GM12874 (cell line): ENCODE data around the gene FAM120B.

Experiments used
- TF ChIP-seq, protein P1 (sequence below): IDR thresholded peaks from 2 replicates; pipeline ENCODE4 v1.5.1; 2011; ENCODE audit warnings: low read depth, mild to moderate bottlenecking, control low read depth, low read length, moderate library complexity; ENCODE audit not compliant: insufficient read depth

Gene FAM120B, protein sequence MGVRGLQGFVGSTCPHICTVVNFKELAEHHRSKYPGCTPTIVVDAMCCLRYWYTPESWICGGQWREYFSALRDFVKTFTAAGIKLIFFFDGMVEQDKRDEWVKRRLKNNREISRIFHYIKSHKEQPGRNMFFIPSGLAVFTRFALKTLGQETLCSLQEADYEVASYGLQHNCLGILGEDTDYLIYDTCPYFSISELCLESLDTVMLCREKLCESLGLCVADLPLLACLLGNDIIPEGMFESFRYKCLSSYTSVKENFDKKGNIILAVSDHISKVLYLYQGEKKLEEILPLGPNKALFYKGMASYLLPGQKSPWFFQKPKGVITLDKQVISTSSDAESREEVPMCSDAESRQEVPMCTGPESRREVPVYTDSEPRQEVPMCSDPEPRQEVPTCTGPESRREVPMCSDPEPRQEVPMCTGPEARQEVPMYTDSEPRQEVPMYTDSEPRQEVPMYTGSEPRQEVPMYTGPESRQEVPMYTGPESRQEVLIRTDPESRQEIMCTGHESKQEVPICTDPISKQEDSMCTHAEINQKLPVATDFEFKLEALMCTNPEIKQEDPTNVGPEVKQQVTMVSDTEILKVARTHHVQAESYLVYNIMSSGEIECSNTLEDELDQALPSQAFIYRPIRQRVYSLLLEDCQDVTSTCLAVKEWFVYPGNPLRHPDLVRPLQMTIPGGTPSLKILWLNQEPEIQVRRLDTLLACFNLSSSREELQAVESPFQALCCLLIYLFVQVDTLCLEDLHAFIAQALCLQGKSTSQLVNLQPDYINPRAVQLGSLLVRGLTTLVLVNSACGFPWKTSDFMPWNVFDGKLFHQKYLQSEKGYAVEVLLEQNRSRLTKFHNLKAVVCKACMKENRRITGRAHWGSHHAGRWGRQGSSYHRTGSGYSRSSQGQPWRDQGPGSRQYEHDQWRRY

DNA sequence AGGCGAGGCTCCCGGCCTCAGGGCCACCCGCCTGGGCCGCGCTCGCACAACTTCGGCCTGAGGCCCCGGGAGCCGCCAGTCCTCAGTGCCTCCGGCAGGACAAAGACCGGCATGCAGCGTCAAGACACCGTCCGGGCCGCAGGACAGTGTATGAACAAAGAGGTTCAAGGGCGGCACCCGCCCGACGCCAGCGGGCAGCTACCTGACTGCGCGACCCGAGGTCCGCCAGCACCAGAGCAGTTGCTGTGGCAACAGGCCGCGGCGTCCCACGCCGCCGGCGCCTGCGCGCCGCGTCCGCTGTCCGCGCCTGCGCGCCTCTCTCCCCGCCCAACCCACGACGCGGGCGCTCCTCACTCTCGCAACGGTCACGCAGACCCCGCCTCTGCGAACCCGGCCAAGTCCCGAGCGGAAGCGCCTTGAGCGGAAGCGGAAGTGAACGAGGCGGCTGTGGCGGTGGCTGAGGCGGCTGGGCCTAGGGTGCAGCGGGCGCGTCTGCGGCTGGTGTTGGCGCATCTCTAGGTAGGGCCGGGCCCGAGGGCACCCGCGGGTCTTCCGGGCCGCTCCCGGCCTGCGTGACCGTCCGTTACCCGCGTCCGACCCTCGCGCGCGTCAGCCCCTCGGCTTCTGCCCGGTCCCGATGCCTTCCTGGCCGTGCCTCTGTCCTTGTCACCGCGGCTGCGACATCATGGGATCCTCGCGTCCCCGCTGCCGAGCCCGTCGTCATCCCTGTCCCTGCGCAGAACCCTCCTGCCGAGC lies at the start of gene FAM120B:
FAM120B (plus strand) TSS at position 435 of the 756 bp plus-strand sequence. CDS start 10,633 bp downstream, outside the sequence.
- TF ChIP-seq, protein P1, sequence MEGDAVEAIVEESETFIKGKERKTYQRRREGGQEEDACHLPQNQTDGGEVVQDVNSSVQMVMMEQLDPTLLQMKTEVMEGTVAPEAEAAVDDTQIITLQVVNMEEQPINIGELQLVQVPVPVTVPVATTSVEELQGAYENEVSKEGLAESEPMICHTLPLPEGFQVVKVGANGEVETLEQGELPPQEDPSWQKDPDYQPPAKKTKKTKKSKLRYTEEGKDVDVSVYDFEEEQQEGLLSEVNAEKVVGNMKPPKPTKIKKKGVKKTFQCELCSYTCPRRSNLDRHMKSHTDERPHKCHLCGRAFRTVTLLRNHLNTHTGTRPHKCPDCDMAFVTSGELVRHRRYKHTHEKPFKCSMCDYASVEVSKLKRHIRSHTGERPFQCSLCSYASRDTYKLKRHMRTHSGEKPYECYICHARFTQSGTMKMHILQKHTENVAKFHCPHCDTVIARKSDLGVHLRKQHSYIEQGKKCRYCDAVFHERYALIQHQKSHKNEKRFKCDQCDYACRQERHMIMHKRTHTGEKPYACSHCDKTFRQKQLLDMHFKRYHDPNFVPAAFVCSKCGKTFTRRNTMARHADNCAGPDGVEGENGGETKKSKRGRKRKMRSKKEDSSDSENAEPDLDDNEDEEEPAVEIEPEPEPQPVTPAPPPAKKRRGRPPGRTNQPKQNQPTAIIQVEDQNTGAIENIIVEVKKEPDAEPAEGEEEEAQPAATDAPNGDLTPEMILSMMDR: no peak

DNA sequence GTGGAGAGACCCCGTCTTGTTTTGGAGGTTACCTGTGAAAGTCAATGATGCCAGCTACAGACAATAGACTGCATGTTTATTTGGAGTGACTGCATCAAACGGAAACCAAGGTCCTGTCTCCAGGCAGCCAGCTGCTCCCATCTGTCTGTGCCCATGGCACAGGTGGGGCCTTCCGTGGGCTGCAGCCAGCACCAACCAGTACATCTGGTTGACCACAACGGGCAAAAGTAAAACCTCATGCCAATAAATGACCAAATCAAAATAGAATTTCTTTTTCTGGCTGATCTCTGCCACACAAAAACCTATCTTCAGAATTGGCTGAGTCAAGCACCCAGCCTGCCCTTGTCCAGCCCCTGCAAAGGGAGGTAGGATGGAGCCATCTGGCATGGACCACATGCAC lies 49.2 kb upstream of the FAM120B start:
- TF ChIP-seq, protein P1: no peak

DNA sequence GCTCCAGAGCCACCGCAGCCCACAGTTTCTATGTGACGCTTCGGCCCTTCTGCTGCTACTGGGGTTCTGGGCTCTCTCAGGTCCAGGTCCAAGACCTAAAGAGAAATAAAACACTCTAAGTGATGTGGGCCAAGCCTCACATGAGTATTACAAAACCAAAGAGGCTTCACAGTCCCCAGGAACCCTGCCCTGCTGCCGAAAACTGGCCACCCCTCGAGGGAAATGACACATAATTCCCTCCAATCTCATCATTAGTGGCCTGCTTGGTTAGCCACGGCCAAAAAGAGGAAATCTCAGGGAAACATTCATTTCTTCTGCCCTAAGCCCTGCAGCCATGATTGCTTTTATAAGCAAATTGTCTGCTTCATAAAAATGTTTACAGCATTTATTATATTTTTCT lies 48.2 kb upstream of the FAM120B start:
- TF ChIP-seq, protein P1: no peak

DNA sequence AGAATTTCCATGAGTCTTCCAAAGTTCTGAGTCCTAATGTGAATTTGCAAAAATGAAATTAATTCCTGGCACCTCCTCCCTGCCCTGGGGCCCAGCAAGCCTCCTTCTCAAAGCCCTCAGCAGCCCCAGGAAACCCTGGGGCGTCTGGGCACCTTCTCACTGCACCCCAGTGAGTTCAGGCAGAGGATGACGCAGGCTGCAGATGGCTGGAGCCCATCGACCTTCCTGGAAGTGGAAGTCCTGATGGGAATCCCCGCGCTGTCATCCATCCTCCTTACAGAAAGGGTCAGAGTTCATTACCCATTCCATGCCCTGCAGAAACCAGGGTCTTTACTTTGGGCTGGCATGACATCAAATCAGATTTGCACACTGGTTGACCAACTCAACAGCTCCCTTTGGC lies 47.3 kb upstream of the FAM120B start:
- TF ChIP-seq, protein P1: no peak

DNA sequence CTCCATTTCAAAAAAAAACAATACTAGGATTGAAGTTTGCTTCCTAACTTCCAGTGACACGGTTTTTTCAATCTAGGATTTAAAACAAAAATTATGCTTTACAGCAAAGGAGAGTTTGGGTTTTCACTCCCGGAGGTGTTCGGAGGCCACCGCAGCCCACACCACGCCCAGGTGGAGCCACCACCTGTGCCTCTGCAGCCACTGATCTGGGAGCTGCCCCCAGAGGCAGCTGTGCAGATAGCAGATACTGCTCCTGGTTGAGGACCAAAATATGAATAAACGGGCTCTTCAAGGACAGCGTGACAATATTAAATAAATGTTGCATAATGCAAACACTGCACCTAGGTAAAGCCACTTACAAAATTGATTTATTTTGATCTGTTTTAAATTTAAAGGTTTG lies 45.9 kb upstream of the FAM120B start:
- TF ChIP-seq, protein P1: no peak

DNA sequence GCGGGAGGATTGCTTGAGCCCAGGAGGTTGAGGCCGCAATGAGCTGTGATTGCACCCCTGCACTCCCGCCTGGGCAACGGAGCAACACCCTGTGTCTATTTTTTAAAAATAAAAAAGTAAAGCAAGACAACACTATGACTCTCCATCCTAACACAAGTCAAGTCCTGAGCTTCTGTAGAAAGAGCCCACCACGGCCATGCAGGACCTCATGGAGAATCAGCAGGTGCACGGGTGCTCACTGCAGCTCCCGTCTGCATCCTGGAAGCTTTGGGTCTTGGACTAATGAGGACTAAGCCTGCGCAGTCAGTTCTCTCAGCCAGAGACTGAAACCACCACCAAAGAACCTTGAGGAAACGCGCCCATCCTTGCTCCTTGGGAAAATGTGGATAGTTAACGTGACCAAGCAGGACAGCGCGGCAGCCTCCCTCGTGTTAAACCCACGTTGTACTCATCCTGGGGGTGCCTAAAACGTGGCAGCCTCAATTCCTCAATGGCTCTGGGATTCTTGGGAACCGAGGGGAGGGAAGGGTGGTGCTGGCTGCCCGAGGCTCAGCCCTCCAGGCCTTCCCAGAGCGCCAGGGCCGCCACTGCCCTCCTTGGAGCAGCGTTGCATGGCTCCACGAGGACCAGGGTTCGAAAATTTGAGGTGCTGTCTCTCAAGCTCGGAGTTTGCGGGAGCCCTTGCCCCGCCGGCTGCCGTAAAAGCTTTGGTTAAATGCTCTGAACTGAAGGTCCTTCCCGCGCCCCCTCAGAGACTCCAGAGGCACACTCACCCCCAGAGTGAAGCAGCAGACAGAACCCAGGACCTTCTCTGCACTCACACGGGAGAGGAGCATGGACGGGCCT lies 44.7 kb upstream of the FAM120B start:
- TF ChIP-seq, protein P1: no peak
